Mucosa of descending colon (tissue), 3 donors: ENCODE measurements around the gene CREB3. TPM values are rescaled to one million over a fixed set of nuclear protein-coding genes. Genes with fewer than 3 reads are reported as not detected.

ENCODE experiments used
- ATAC-seq: fragments of 200-7000 bp; cut with Tn5 transposase; one replicate; pipeline ENCODE4 v1.9.1; 2020; ENCODE audit warnings: mild to moderate bottlenecking, moderate library complexity
- DNase-seq, 3 donors: peaks; one replicate each; pipeline ENCODE4 v3.0.0-alpha.2; 2020
- H3K36me3 ChIP-seq: fragments of 200-600 bp; one replicate; pipeline ENCODE4 v1.8.0; 2021; ENCODE audit warnings: low read depth, mild to moderate bottlenecking
- H3K4me1 ChIP-seq: fragments of 200-600 bp; one replicate; pipeline ENCODE4 v1.8.0; 2021; ENCODE audit warnings: low read depth, mild to moderate bottlenecking
- H3K4me3 ChIP-seq: fragments of 200-600 bp; one replicate; pipeline ENCODE4 v1.8.0; 2021; ENCODE audit warnings: mild to moderate bottlenecking
- H3K9me3 ChIP-seq: fragments of 200-600 bp; one replicate; pipeline ENCODE4 v1.8.0; 2021; ENCODE audit warnings: mild to moderate bottlenecking
- intact Hi-C, 2 donors: fragments of 100-400 bp; cut with DNase I in 1 of 2; cut with micrococcal nuclease in 1 of 2; formaldehyde crosslinking; loops; one replicate each; pipeline versions ENCODE4 v1.11.0 to v1.11.1; 2022; cut with DNase I, micrococcal nuclease
- total RNA-seq, 3 donors: library from RNA; stranded (reverse); fragmentation: NEBNext Ultra II Directional in 2 of 3; extraction: Animal tissue kit (Norgen Biotek cat#: 25700) in 2 of 3; gene quantifications; one replicate each; pipeline versions ENCODE4 v1.2.1 to v1.2.4, GENCODE V29; 2021 to 2023
- TF ChIP-seq, protein P1 (sequence below): fragments of 200-600 bp; IDR thresholded peaks from one replicate; pipeline ENCODE4 v1.8.0; 2022; ENCODE audit warnings: antibody characterized with exemption, mild to moderate bottlenecking
- donor health status: DM: no; HTN: no; CAD: no; lungs with moderate emphysema.
- donor health status: DM: no; HTN: no; CAD: no.
- donor health status: DM: no; HTN: yes; CAD: no.

CREB3 gene
- total RNA-seq, 3 donors from 2014 or later: 28.2 to 47.7 (median 34.3) TPM

DNA sequence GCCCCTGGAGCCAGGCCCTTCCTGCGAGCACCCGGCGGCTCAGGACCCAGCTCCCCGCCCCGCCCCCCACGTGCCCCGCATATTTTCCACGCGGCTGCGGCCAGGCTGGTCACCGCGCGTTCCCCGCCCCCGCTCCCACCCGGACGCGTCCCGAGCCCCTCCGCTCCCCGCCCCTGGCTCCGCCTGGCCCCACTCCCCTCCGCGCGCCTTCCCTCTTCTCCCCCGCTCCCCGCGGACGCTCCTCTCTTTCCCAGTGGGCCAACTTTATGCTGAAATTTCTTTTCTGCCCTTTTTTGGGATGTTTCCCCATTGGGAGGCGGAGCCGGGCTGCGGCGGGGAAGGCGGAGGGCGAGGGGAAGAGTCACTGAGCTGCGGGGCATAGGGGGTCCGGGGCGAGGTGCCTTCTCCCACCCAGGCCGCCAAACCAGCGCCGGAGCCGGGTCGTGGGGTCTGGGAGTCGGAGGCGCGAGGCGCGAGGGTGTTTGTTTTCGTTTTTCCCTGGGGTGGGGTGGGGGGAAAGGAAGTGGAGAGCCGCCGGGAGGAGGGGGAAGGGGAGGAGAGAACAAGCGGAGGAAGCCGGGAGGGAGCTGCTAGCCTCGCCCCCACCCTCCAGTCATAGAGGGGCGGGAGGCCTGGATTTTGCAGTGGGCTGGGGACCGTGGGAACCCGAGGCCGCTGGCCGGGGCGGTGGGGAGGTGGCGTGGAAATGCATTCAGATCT, 41.7 kb upstream of the CREB3 start:
- no peaks in the 10 kb centered on the region for H3K9me3 ChIP-seq
- H3K4me1 ChIP-seq: peaks cover 8% of the 10 kb centered on the region
- peak; percentile 65 for ATAC-seq
- intact Hi-C loops: no loop called here
- H3K4me3 ChIP-seq: peak overlapping the region; percentile 44
- peak; percentile 73 to 77 (median 76) for DNase-seq
- H3K36me3 ChIP-seq: no peaks in the 10 kb centered on the region
- TF ChIP-seq, protein P1, sequence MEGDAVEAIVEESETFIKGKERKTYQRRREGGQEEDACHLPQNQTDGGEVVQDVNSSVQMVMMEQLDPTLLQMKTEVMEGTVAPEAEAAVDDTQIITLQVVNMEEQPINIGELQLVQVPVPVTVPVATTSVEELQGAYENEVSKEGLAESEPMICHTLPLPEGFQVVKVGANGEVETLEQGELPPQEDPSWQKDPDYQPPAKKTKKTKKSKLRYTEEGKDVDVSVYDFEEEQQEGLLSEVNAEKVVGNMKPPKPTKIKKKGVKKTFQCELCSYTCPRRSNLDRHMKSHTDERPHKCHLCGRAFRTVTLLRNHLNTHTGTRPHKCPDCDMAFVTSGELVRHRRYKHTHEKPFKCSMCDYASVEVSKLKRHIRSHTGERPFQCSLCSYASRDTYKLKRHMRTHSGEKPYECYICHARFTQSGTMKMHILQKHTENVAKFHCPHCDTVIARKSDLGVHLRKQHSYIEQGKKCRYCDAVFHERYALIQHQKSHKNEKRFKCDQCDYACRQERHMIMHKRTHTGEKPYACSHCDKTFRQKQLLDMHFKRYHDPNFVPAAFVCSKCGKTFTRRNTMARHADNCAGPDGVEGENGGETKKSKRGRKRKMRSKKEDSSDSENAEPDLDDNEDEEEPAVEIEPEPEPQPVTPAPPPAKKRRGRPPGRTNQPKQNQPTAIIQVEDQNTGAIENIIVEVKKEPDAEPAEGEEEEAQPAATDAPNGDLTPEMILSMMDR: no peak

DNA sequence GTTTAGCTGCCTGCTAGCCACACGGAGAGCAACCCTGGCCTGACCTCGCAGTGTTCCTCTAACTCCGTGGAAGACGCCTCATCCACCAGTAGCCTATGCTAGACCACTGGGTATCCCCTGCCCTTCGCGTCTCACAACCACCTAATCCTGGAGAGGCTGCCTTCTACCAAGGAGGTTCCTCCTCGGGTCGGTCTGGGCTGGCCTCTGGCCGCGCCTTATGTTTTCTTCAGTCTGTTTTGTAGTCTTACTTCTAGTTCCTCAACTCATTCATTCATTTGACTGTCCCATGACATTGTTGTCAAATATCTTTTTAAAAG, 41.2 kb upstream of the CREB3 start:
- no peak for ATAC-seq
- Histone ChIP-seq H3K9me3 (no peaks in the 10 kb centered on the region), H3K4me1 (peaks cover 13% of the 10 kb centered on the region), H3K36me3 (no peaks in the 10 kb centered on the region), H3K4me3 (peak overlapping the region; percentile 44)
- TF ChIP-seq, protein P1: no peak
- DNase-seq: no peak
- intact Hi-C loops: no loop called here

DNA sequence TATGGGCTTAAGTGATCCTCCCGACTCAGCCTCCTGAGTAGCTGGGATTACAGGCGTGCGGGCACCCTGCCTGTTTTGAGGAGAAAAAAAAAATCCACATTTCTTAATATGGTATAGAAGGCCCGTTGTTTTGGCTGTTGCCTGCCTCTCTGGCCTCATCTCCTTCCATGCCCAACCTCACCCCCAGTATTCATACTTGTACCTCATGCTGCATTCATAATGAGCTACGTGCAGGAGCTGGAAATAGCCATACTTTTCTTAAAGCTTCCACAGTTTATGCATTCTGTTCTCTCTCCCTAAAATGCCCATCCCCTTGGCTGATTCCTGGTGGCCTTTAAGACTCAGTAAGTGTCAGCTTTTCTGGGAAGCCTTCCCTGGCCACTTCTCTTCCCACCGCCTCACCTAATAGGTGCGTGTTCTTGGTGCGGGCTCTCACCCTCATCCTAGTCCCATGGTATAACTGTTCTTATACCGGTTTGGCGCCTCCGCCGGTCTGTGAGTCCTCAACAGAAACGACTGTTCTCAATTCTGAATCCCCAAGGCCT, 40.6 kb upstream of the CREB3 start:
- DNase-seq: peak in 1 of 3 donors; percentile 20
- Histone ChIP-seq H3K4me3 (no peak overlapping the region), H3K4me1 (peaks cover 16% of the 10 kb centered on the region), H3K9me3 (no peaks in the 10 kb centered on the region), H3K36me3 (no peaks in the 10 kb centered on the region)
- TF ChIP-seq, protein P1: no peak
- no peak for ATAC-seq
- intact Hi-C loops: no loop called here

DNA sequence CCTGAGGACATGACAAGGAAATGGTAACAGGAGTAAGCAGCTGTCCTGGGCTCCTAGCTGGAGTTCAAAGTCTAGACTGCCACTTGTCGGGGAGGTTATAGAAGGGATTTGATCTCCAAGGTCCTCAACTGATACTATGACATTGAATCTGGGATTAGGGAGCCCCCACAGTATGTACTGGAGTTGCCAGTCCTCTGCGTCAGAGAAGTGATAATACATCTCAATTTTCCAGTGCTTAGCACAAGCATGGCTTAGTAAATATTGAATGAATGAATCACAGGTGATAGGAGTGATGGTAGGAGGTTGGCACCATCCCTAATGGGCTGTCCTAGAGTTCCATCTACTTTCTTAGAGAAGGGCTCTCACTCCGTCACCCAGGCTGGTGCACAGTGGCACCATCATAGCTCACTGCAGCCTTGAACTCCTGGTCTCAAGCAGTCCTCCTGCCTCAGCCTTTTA, 36.5 kb upstream of the CREB3 start:
- Histone ChIP-seq H3K36me3 (peaks cover 27% of the 10 kb centered on the region), H3K9me3 (no peaks in the 10 kb centered on the region), H3K4me1 (peaks cover 11% of the 10 kb centered on the region), H3K4me3 (no peak overlapping the region)
- DNase-seq: no peak
- peak; percentile 60 for ATAC-seq
- TF ChIP-seq, protein P1: no peak
- intact Hi-C loops: no loop called here

DNA sequence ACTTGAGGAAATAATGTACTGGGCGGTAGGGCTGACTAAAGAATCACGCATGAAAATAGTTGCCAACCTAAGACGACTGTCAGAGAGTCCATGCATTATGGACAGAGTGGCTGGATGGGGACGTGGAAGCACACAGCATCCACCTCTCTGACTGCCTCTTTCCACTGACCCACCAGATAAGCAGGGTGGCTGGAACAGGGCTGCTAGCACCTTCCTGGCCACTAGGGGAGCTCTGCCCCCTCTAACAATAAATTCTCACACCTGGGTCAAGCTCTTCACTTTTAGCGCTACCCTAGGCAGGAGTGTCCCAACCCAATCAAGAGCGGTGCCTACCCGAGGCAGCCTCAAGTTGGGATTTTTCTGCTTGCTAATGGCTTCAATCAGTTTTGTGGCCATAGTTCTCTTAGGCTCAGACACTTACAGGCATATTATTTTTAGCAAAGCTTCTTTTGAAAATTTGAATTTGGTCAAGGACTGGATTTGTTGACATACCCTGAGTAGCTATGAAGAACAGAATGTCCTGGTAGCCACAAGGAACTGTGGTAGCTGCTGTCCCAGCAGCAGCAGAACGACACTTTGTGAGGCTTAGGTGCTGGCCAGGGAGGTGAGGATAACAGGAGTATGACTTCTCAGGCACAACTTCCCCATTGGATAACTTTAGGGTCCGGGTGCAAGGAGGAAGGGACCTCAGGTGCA, 35.8 kb upstream of the CREB3 start:
- H3K9me3 ChIP-seq: no peaks in the 10 kb centered on the region
- no peak overlapping the region for H3K4me3 ChIP-seq
- intact Hi-C loops: no loop called here
- H3K36me3 ChIP-seq: peaks cover 32% of the 10 kb centered on the region
- ATAC-seq (peak; percentile 89), DNase-seq (peak in 2 of 3 donors; percentile 73 to 80)
- TF ChIP-seq, protein P1: peak; percentile 91
- H3K4me1 ChIP-seq: peaks cover 8% of the 10 kb centered on the region
